Suppressor macrophage treated with lipopolysaccharide for 1 hour (primary cell): ENCODE measurements around the gene PCDHGC4.
A peak's percentile ranks its signal among the peaks of the same experiment; 100 is the strongest.

Experiments used
- DNase-seq, 3 donors: peaks; one replicate each; pipeline ENCODE4 v3.0.0-alpha.2; 2020 to 2022

The PCDHGC4 gene

GRCh38 chr5:141512911-141513626, 28.2 kb downstream of the PCDHGC4 start:
- peak; percentile 36 to 56 (median 38) for DNase-seq

GRCh38 chr5:141513627-141514329, 28.9 kb downstream of the PCDHGC4 start:
- DNase-seq = peak; percentile 93 to 96 (median 95)

- DNase-seq = no peak
These were observed 29.7 kb downstream of the PCDHGC4 start for GRCh38 chr5:141514330-141515133.

GRCh38 chr5:141515141-141515540, 30.3 kb downstream of the PCDHGC4 start:
- no peak for DNase-seq

- DNase-seq = no peak
These were observed 31.3 kb downstream of the PCDHGC4 start for GRCh38 chr5:141515946-141516671.

- DNase-seq = no peak
These were observed 31.8 kb downstream of the PCDHGC4 start for GRCh38 chr5:141516672-141517025.

GRCh38 chr5:141517312-141517711, 32.5 kb downstream of the PCDHGC4 start:
- peak; percentile 47 to 55 (median 55) for DNase-seq

- no peak for DNase-seq
These were observed 33.2 kb downstream of the PCDHGC4 start for GRCh38 chr5:141517880-141518617.

- no peak for DNase-seq
These were observed 33.8 kb downstream of the PCDHGC4 start for GRCh38 chr5:141518618-141519015.

GRCh38 chr5:141519605-141520565, 35.1 kb downstream of the PCDHGC4 start:
- peak; percentile 67 to 71 (median 69) for DNase-seq

- peak; percentile 80 to 94 (median 93) for DNase-seq
These were observed 36.5 kb downstream of the PCDHGC4 start for GRCh38 chr5:141521244-141521781.

- DNase-seq = peak in 1 of 3 donors; percentile 26
These were observed 37.5 kb downstream of the PCDHGC4 start for GRCh38 chr5:141522301-141522700.

GRCh38 chr5:141523991-141524390, 39.2 kb downstream of the PCDHGC4 start:
- no peak for DNase-seq

- DNase-seq = peak; percentile 94 to 99 (median 98)
These were observed 40.1 kb downstream of the PCDHGC4 start for GRCh38 chr5:141524604-141525597.

GRCh38 chr5:141525653-141526052, 40.8 kb downstream of the PCDHGC4 start:
- no peak for DNase-seq

- no peak for DNase-seq
These were observed 42.6 kb downstream of the PCDHGC4 start for GRCh38 chr5:141527426-141527825.

GRCh38 chr5:141528291-141528984, 43.6 kb downstream of the PCDHGC4 start:
- DNase-seq = no peak

- DNase-seq = no peak
These were observed 44.2 kb downstream of the PCDHGC4 start for GRCh38 chr5:141529002-141529401.

- no peak for DNase-seq
These were observed 45.0 kb downstream of the PCDHGC4 start for GRCh38 chr5:141529873-141530272.
